Large intestine (tissue), 3 donors: ENCODE results near the gene GJD3. TPM values are rescaled to one million over a fixed set of nuclear protein-coding genes. Genes with fewer than 3 reads are reported as not detected.
A peak's percentile ranks its signal among the peaks of the same experiment; 100 is the strongest.

Source experiments
- DNase-seq, 2 donors: peaks; one replicate each; pipeline versions ENCODE4 v3.0.0 to v3.0.0-alpha.2; 2013
- H3K27ac ChIP-seq: one replicate; pipeline ENCODE4 v1.5.1; 2013; ENCODE audit warnings: low read length
- H3K27me3 ChIP-seq: 2 replicates; pipeline ENCODE4 v1.6.1; 2013; ENCODE audit warnings: low read length; ENCODE audit not compliant: control insufficient read depth, insufficient read depth
- H3K36me3 ChIP-seq: 2 replicates; pipeline ENCODE4 v1.6.1; 2013; ENCODE audit warnings: low read length; ENCODE audit not compliant: control insufficient read depth, insufficient read depth
- H3K4me1 ChIP-seq: one replicate; pipeline ENCODE4 v1.6.1; 2013; ENCODE audit warnings: low read length; ENCODE audit not compliant: control insufficient read depth, insufficient read depth
- H3K4me3 ChIP-seq: one replicate; pipeline ENCODE4 v1.5.1; 2013; ENCODE audit warnings: low read length
- H3K9me3 ChIP-seq: one replicate; pipeline ENCODE4 v1.6.1; 2013; ENCODE audit warnings: mild to moderate bottlenecking, low read depth, low read length, moderate library complexity; ENCODE audit not compliant: control insufficient read depth
- WGBS: methylation state at CpG from one replicate; pipeline ENCODE4 v1.1.5; 2013; ENCODE audit warnings: low lambda C conversion rate; ENCODE audit not compliant: insufficient coverage; 5-methylcytosine and 5-hydroxymethylcytosine counted together
- polyA plus RNA-seq: library from polyadenylated mRNA; unstranded; fragments of 120-200 nt; gene quantifications from one replicate; pipeline ENCODE4 v1.2.1, GENCODE V29; 2013

GJD3 gene
- polyA plus RNA-seq, 1 donor, result 0.36 TPM

- no CpG with 5 or more reads among the region's 3 CpGs for WGBS
- no peak overlapping the region for H3K27ac ChIP-seq
- no peak overlapping the region for H3K4me3 ChIP-seq
These were observed 50.0 kb downstream of the GJD3 start for GRCh38 chr17:40314584-40314956.

GRCh38 chr17:40313668-40314583 is 50.6 kb downstream of the GJD3 start:
- DNase-seq, result peak in 1 of 2 donors; percentile 1
- H3K4me1 ChIP-seq, result peaks cover 63% of the 10 kb centered on the region

More at GRCh38 chr17:40314584-40314956, 50.0 kb downstream of the GJD3 start:
- H3K36me3 ChIP-seq, result no peaks in the 10 kb centered on the region
- peak in 1 of 2 donors; percentile 58 for DNase-seq
- no peaks in the 10 kb centered on the region for H3K9me3 ChIP-seq
- H3K4me1 ChIP-seq, result peaks cover 65% of the 10 kb centered on the region
- no peaks in the 10 kb centered on the region for H3K27me3 ChIP-seq

More at GRCh38 chr17:40313668-40314583, 50.6 kb downstream of the GJD3 start:
- no peaks in the 10 kb centered on the region for H3K36me3 ChIP-seq
- WGBS, result no CpG with 5 or more reads among the region's 7 CpGs
- H3K27me3 ChIP-seq, result no peaks in the 10 kb centered on the region
- no peaks in the 10 kb centered on the region for H3K9me3 ChIP-seq
- no peak overlapping the region for H3K27ac ChIP-seq
- H3K4me3 ChIP-seq, result no peak overlapping the region

Other genes with a start within 250 kb of the GJD3 start
- gene MSL1, start 242.8 kb downstream of the GJD3 start, polyA plus RNA-seq, result 130 TPM
- 66.4 TPM for gene CASC3, start 224.2 kb downstream of the GJD3 start, polyA plus RNA-seq
- 15.0 TPM for gene RAPGEFL1, start 187.3 kb downstream of the GJD3 start, polyA plus RNA-seq
- 24.5 TPM for gene WIPF2, start 145.4 kb downstream of the GJD3 start, polyA plus RNA-seq
- 11.8 TPM for gene CDC6, start 76.9 kb downstream of the GJD3 start, polyA plus RNA-seq
- gene RARA, start 55.6 kb downstream of the GJD3 start, polyA plus RNA-seq, result 47.0 TPM
- gene TOP2A, start 53.2 kb upstream of the GJD3 start, polyA plus RNA-seq, result 68.4 TPM
- 111 TPM for gene IGFBP4, start 78.7 kb upstream of the GJD3 start, polyA plus RNA-seq
- gene TNS4, start 136.9 kb upstream of the GJD3 start, polyA plus RNA-seq, result 0.06 TPM
- 0.64 TPM for gene CCR7, start 200.7 kb upstream of the GJD3 start, polyA plus RNA-seq